ENCODE data around the gene TF.
"Not testable (repeated sequence)": the region's sequence is repeated elsewhere in the genome, so short reads cannot be mapped to it uniquely, and the experiment has no call there.

The TF gene

GRCh38 chr3:133745981-133746711, at the start of gene TF:
Gene TF (plus strand): TSS chr3:133746393. CDS start chr3:133746441, 48 bp downstream.
- peak; percentile 99 for DNase-seq (ENCODE audit: low spot score)

GRCh38 chr3:133697960-133698359, 48.2 kb upstream of the TF start:
- DNase-seq (ENCODE audit: low spot score) = no peak

GRCh38 chr3:133699467-133699866, 46.7 kb upstream of the TF start:
- no peak for DNase-seq (ENCODE audit: low spot score)

DNA sequence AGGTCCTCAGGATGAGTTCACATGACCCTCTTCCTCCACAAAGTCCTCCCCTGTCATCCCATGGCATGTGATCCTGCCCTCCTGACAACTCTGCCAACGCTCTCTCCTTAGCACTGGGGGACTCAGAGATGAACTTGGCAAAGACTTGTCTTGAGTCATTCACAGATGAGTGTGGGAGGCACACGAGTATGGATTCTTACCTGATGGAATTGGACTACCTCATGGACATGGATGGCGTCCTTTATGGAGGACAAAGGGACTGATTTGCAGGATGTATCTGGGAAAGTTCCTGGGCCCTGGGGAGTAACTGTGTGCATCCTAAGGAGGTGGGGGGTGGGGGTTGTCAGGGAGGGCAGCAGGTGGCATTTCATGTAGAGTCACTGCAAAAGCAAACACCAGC, 46.3 kb upstream of the TF start:
- DNase-seq (ENCODE audit: low spot score) = no peak

DNA sequence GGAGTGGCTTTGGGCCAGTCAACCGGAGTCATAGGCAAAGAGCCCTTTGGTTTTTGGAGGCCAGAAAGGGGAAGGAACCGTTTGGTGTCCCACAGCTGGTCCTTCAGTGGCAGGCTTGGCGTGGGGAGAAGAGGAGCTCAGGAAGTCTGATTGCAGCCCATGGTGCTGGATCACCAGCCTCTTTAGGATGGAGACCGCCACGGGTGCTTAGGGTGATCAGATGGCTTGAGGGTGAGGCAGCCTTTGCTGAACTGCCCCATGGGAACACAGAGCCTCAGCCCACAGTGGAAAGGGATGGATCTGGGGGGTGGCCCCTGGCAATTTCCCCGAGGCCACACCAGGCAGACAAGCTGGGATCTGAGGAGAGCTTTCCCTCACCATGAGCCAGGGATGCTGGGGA, 45.8 kb upstream of the TF start:
- no peak for DNase-seq (ENCODE audit: low spot score)

DNA sequence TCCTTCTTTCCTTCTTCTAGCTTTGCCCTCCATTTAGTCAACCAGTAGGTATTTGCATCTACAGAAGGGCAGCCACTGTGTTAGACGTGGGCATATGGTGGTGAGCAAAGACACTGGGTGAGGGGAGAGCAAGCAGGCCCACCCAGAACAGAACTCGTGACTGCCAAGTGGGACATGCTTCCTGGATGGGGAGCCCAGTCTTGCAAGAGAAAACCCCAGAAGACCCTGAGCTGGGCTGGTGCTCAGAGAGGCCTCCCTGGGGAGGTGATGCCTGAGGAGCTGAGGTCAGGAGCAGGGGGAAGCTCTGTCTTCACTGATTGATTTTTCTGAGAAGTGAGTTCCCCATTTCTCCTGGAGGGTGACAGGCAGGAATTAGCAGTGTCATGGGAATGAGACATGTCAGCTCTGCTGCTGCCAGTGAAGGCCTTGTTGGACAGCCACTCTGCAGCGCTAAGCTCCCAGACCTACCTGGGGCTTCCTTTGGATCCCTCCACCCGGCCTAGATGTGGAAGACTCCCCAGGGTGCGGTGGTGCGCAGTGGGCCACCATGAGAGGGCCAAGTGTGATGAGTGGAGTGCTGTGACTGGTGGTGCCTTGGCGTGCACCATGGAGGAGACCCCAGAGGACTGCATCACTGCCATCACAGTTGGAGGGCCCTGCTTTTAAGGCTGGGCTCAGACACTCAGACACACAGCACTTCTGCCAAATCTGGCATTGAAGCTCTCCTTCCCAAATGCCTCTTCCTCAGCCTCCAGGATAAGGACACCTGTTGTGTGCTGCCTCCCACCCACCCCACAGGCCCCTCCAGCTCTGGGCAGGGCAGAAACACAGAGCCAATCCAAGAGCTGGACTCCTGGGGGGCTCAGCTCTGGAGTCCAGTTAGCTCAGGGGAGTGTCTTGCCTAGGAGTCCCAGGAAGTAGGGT, 44.5 kb upstream of the TF start:
- DNase-seq (ENCODE audit: low spot score) = no peak

- DNase-seq (ENCODE audit: low spot score) = no peak
Observed at GRCh38 chr3:133703915-133704314, 42.3 kb upstream of the TF start.

DNA sequence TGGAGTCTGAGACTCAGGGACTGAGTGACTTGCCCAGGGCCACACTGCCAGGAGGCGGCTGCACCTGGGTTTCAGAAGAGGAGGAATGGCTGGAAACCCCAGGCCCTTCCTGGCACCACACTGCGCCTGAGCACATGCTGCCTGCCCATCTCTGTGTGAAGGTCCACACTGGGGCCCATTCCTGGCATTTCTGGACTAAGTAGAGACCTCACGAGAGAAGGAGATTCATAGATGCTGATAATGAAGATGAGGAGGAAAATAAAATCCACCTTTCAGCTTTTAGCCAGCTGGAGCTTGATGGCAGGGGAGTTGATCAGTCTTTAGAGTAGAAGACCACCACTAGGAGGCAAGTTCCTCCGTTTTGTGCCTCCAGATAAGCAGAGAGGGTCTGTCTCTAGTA, 40.2 kb upstream of the TF start:
- DNase-seq (ENCODE audit: low spot score) = no peak

- no peak for DNase-seq (ENCODE audit: low spot score)
Observed at GRCh38 chr3:133709139-133709750, 36.9 kb upstream of the TF start.

GRCh38 chr3:133711013-133711412, 35.2 kb upstream of the TF start:
- no peak for DNase-seq (ENCODE audit: low spot score)

- DNase-seq (ENCODE audit: low spot score) = peak; percentile 77
Observed at GRCh38 chr3:133712017-133712416, 34.2 kb upstream of the TF start.

DNA sequence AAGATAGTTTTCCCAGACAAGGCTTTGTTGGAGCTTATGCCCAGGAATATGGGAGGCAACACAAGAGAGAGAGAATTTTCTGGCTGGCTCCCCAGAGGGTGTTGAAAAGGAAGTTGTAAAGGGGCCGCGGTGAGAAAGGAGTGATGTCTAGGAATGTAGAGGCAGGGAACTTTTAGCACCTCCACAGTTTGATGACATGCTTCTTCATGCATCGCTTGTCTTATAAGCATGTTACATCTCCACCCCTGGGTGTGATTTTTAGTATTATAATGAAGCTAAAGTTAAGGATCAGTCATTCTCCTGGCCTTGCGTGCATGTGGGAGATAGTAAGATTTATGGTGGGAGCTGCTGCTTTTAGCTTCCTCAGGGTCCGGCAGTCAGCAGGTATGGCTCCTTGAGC, 32.8 kb upstream of the TF start:
- DNase-seq (ENCODE audit: low spot score) = no peak

DNA sequence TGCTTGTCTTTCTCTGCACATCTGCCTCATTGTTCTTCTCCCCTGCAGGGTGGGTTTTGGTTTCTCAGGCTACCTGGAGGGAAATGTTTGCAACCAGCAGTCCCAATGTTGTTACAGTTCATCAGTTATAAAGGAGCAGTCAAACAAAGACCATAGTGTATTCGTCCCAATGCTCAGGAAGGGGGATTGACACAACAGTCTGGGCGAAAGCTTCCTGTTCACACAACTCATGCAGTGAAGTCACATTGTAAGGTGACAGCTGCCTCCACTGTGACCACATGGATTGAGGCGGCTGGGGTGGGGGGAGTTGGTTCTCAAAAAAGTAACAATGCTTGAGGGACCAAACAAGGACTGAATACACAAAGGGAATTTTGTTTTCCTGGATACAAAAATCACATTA, 28.8 kb upstream of the TF start:
- DNase-seq (ENCODE audit: low spot score) = peak; percentile 64

- DNase-seq (ENCODE audit: low spot score) = no peak
Observed at GRCh38 chr3:133722935-133723334, 23.3 kb upstream of the TF start.

- no peak for DNase-seq (ENCODE audit: low spot score)
Observed at GRCh38 chr3:133730993-133731392, 15.2 kb upstream of the TF start.

DNA sequence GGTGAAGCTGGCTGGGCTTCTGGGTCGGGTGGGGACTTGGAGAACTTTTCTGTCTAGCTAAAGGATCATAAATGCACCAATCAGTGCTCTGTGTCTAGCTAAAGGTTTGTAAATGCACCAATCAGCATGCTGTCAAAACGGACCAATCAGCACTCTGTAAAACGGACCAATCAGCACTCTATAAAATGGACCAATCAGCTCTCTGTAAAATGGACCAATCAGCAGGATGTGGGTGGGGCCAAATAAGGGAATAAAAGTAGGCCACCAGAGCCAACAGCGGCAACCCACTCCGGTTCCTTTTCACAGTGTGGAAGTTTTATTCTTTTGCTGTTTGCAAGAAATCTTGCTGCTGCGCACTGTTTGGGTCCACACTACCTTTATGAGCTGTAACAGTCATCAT, 14.0 kb upstream of the TF start:
- DNase-seq (ENCODE audit: low spot score) = not testable (repeated sequence)

DNA sequence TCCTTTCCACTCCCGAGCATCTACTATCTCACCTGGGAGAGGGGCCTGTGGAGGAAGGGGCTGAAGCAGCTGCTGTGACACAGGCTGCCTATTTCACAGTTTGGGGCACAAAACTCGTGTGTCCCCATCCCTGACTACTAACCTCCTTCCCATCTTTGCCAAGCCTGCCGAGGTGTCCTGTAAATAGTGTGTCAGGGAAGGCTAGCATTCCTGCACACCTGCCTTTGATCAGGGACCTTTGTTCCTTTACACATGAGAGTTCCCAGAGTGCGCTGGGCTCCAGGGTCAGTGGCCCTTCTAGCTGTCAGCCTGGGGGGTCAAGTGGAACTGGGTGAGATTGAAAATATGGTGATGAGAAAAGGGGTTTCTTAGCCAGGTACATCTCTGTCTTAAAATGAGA, 13.0 kb upstream of the TF start:
- DNase-seq (ENCODE audit: low spot score) = no peak

DNA sequence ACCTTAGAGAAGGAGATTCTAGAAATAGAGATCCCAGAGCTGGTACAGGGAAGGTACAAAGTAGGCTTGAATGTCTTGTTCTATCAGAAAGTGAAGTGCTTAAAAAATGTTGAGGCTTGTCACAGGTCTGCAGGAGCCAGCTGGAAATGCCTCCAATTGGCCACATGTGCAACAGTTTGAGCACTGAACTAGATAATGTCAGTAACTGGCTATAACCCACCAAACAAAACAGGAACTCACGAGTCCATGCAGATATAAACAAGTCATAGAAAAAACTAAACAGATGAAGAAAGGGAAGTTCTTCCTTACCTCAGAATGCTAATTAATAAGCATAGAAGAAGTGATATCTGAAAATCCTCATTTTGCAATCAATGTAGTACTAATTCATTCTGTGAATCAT, 11.9 kb upstream of the TF start:
- no peak for DNase-seq (ENCODE audit: low spot score)

GRCh38 chr3:133742351-133743091, 3.7 kb upstream of the TF start:
- DNase-seq (ENCODE audit: low spot score) = peak; percentile 85

GRCh38 chr3:133744241-133744640, 2.0 kb upstream of the TF start:
- DNase-seq (ENCODE audit: low spot score) = no peak

GRCh38 chr3:133745108-133745507, 1.1 kb upstream of the TF start:
- DNase-seq (ENCODE audit: low spot score) = no peak

DNA sequence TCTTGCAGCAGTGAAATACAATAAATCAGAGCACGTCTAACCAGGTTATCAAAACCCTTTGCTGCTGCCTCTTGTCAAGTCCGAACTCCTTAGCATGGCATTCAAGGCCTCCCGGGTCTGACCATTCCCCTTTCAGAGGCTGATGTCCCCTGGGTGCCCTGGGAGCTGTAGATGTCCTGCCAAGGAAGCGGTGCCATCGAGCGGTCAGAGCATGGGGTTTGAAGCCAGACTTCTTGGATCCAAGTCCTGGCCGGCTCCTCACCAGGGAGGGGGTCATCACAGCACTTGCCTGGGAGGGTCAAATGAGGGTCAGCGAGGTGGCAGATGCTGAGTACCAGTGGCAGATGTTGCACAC, 496 bp downstream of the TF start:
- peak; percentile 56 for DNase-seq (ENCODE audit: low spot score)
